Thyroid gland (tissue), 4 donors: Measurements from ENCODE around the gene NOA1. TPM values are rescaled to one million over a fixed set of nuclear protein-coding genes. Genes with fewer than 3 reads are reported as not detected.

Experiments
- DNase-seq, 2 donors: peaks; one replicate each; pipeline ENCODE4 v3.0.0-alpha.2; 2019
- H3K27ac ChIP-seq, 3 donors: fragments of 200-600 bp; sonication (generic); 1 replicate in 2 of 3; 2 replicates in 1 of 3; pipeline ENCODE4 v1.5.1; 2016 to 2019; ENCODE audit warnings: mild to moderate bottlenecking in 1 of 3, moderate library complexity in 1 of 3
- H3K27me3 ChIP-seq: fragments of 200-600 bp; sonication (generic); one replicate; pipeline ENCODE4 v1.5.1; 2019
- H3K36me3 ChIP-seq, 2 donors: fragments of 200-600 bp; sonication (generic); one replicate each; pipeline ENCODE4 v1.5.1; 2016 to 2019
- H3K4me1 ChIP-seq, 2 donors: fragments of 200-600 bp; sonication (generic); one replicate each; pipeline ENCODE4 v1.5.1; 2017 to 2019
- H3K4me3 ChIP-seq, 3 donors: fragments of 200-600 bp; sonication (generic); replicated peaks in 1 of 3; 1 replicate in 2 of 3; 2 replicates in 1 of 3; pipeline ENCODE4 v1.5.1; 2016; ENCODE audit warnings: mild to moderate bottlenecking in 1 of 3
- H3K9me3 ChIP-seq: fragments of 200-600 bp; sonication (generic); one replicate; pipeline ENCODE4 v1.5.1; 2017
- POLR2A ChIP-seq, 2 donors: fragments of 450-650 bp; IDR thresholded peaks; one replicate each; pipeline ENCODE4 v1.6.1; 2017; ENCODE audit warnings: antibody characterized with exemption in 2 of 2, mild to moderate bottlenecking in 2 of 2, moderate library complexity in 1 of 2
- WGBS, 2 donors: methylation state at CpG; one replicate each; pipeline ENCODE4 v1.1.5; 2017; 5-methylcytosine and 5-hydroxymethylcytosine counted together
- intact Hi-C: fragments of 100-400 bp; cut with DNase I; formaldehyde crosslinking; loops from one replicate; pipeline ENCODE4 v1.15.1; 2023
- total RNA-seq, 4 donors: library from RNA; depleted of rRNA; stranded (reverse); fragments of >200 nt; gene quantifications; one replicate each; pipeline ENCODE4 v1.2.3, GENCODE V29; 2016
- TF ChIP-seq, protein P1 (sequence below), 6 experiments: fragments of 200-600 bp in 3 of 6; fragments of 450-650 bp in 3 of 6; sonication (generic) in 3 of 6; IDR thresholded peaks; one replicate each; pipeline ENCODE4 v1.5.1; 2016 to 2019; ENCODE audit warnings: antibody characterized with exemption in 6 of 6, mild to moderate bottlenecking in 2 of 6, inconsistent platforms in 1 of 6, moderate library complexity in 1 of 6

Gene NOA1
- total RNA-seq, 4 donors from 2014 or later: 22.1 to 27.4 (median 24.7) TPM

DNA sequence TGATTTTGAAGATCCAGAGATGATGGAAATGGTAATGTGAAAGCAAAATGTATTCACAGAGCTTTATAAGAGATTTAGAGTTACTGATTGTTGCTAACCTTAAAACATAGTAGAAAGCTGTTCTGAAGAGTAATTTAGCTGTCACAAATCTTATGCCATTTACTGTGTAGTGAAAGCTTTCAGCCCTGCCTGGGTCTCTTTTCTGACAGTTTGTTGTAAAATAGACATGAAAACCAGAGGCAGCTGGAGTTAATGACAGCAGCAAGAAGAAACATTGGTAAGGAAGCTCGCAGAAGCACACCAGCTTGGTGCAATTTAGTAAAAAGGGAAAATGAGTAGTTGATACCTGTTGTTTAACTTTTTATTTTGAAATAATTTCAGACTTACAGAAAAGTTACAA is 22.3 kb upstream of the NOA1 start:
- TF ChIP-seq POLR2A (IDR thresholded peaks at IDR 0.05): no peak
- TF ChIP-seq, protein P1, sequence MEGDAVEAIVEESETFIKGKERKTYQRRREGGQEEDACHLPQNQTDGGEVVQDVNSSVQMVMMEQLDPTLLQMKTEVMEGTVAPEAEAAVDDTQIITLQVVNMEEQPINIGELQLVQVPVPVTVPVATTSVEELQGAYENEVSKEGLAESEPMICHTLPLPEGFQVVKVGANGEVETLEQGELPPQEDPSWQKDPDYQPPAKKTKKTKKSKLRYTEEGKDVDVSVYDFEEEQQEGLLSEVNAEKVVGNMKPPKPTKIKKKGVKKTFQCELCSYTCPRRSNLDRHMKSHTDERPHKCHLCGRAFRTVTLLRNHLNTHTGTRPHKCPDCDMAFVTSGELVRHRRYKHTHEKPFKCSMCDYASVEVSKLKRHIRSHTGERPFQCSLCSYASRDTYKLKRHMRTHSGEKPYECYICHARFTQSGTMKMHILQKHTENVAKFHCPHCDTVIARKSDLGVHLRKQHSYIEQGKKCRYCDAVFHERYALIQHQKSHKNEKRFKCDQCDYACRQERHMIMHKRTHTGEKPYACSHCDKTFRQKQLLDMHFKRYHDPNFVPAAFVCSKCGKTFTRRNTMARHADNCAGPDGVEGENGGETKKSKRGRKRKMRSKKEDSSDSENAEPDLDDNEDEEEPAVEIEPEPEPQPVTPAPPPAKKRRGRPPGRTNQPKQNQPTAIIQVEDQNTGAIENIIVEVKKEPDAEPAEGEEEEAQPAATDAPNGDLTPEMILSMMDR (IDR thresholded peaks at IDR 0.05): no peak
- peaks cover 23 to 37% of the 10 kb centered on the region in 2 donors for H3K36me3 ChIP-seq

GRCh38 chr4:56995525-56995924 is 18.1 kb upstream of the NOA1 start:
- no peak for DNase-seq
- Histone ChIP-seq H3K27me3 (no peaks in the 10 kb centered on the region), H3K27ac (no peak overlapping the region), H3K4me1 (no peaks in the 10 kb centered on the region), H3K4me3 (no peak overlapping the region), H3K36me3 (peaks cover 37 to 45% of the 10 kb centered on the region in 2 donors), H3K9me3 (no peaks in the 10 kb centered on the region)
- intact Hi-C loops: no loop called here
- TF ChIP-seq POLR2A (IDR thresholded peaks at IDR 0.05): no peak
- TF ChIP-seq, protein P1 (IDR thresholded peaks at IDR 0.05): no peak
- whole genome bisulfite sequencing, 2 donors: 69 to 78% methylated on average over 7 of the region's 7 CpGs

More for the DNA sequence above, 22.3 kb upstream of the NOA1 start:
- 98 to 100% methylated on average over 1 of the region's 1 CpG for WGBS, 2 donors
- intact Hi-C loops: no loop called here
- Histone ChIP-seq H3K4me3 (no peak overlapping the region), H3K27ac (no peak overlapping the region), H3K4me1 (no peaks in the 10 kb centered on the region), H3K9me3 (no peaks in the 10 kb centered on the region), H3K27me3 (no peaks in the 10 kb centered on the region)
- no peak for DNase-seq

GRCh38 chr4:56990109-56990905 is 12.9 kb upstream of the NOA1 start:
- no peak overlapping the region for H3K27ac ChIP-seq
- no peak for DNase-seq
- whole genome bisulfite sequencing, 2 donors: 94 to 96% methylated on average over 6 of the region's 6 CpGs
- H3K36me3 ChIP-seq: peaks cover 29 to 38% of the 10 kb centered on the region in 2 donors
- H3K27me3 ChIP-seq: no peaks in the 10 kb centered on the region
- intact Hi-C loops: no loop called here
- no peaks in the 10 kb centered on the region for H3K9me3 ChIP-seq
- H3K4me3 ChIP-seq: no peak overlapping the region
- TF ChIP-seq, protein P1 (IDR thresholded peaks at IDR 0.05): no peak
- TF ChIP-seq POLR2A (IDR thresholded peaks at IDR 0.05): no peak
- no peaks in the 10 kb centered on the region for H3K4me1 ChIP-seq

- 94 to 97% methylated on average over 3 of the region's 3 CpGs for WGBS, 2 donors
- Histone ChIP-seq H3K9me3 (no peaks in the 10 kb centered on the region), H3K4me3 (no peak overlapping the region), H3K4me1 (peaks cover 0 to 3% of the 10 kb centered on the region in 2 donors), H3K27me3 (no peaks in the 10 kb centered on the region), H3K36me3 (peaks cover 14 to 24% of the 10 kb centered on the region in 2 donors), H3K27ac (no peak overlapping the region)
- intact Hi-C loops: no loop called here
- DNase-seq: no peak
- TF ChIP-seq POLR2A (IDR thresholded peaks at IDR 0.05): no peak
- TF ChIP-seq, protein P1 (IDR thresholded peaks at IDR 0.05): no peak
Observed at GRCh38 chr4:56986952-56987351, 9.5 kb upstream of the NOA1 start.

GRCh38 chr4:56986192-56986591 is 8.8 kb upstream of the NOA1 start:
- Histone ChIP-seq H3K27ac (no peak overlapping the region), H3K9me3 (no peaks in the 10 kb centered on the region), H3K27me3 (no peaks in the 10 kb centered on the region), H3K4me3 (no peak overlapping the region), H3K36me3 (peaks cover 6 to 22% of the 10 kb centered on the region in 2 donors), H3K4me1 (peaks cover 2 to 11% of the 10 kb centered on the region in 2 donors)
- intact Hi-C loops: no loop called here
- no peak for DNase-seq
- WGBS, 2 donors: 90 to 98% methylated on average over 1 of the region's 1 CpG
- TF ChIP-seq, protein P1 (IDR thresholded peaks at IDR 0.05): no peak
- TF ChIP-seq POLR2A (IDR thresholded peaks at IDR 0.05): no peak
